ENCODE measurements around the gene TIMM23. TPM values are rescaled to one million over a fixed set of nuclear protein-coding genes. Genes with fewer than 3 reads are reported as not detected.

Gene TIMM23
- total and polyA plus RNA-seq, 2 of the 4 experiments (the other 2 are of a cell fraction): 82.4 to 86.2 TPM

DNA sequence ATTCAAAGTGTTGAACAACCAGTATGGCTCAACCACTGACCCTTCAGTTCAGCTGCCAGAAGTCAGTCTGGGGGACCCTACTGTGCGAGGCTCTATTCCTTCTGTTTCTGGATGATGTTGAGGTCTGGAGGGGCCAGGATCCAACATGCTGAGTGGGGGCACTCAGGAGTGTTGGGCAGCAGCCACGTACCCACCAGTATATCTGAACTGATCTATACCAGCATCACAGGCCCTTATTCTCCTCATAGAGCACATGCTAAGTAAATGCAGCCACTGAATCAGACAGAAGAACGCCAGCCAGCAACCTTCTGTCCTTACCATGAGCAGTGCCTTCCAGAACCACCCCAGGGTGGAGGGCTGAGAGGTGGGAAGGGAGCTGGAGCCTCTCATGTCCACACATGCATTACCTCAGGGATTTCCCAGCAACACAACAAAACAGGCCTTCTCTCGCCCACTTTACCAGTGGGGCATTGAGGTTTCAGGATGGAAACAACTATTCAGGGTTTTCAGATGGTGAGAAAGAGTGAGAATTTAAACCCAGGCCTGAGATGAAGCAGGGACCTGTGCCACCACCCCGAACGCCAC lies 80.6 kb downstream of the TIMM23 start:
- Histone ChIP-seq H2BK20ac (ENCODE audit: low read depth, low read length) (no peak overlapping the region), H2AK9ac (replicated peaks; ENCODE audit: low read depth, low read length, poor library complexity) (no peak overlapping the region), H3K23ac (ENCODE audit: low read depth, low read length) (no peak overlapping the region), H2AK5ac (ENCODE audit: low read depth, low read length) (no peak overlapping the region), H3K27ac (ENCODE audit: insufficient read depth, low read length) (no peak overlapping the region), H2BK120ac (ENCODE audit: low read depth, low read length) (no peak overlapping the region), H3K9ac (ENCODE audit: low read depth, low read length) (no peak overlapping the region), H3K36me3 (ENCODE audit: control insufficient read depth, insufficient read depth, low read length) (no peaks in the 10 kb centered on the region), H3K4ac (ENCODE audit: low read depth, low read length) (no peak overlapping the region), H3K27me3 (ENCODE audit: control insufficient read depth, insufficient read depth, low read length) (peaks cover 28% of the 10 kb centered on the region), H2BK5ac (ENCODE audit: low read depth, low read length, poor library complexity, severe bottlenecking) (no peak overlapping the region), H3K4me1 (ENCODE audit: control insufficient read depth, insufficient read depth, low read length) (no peaks in the 10 kb centered on the region), H3K18ac (ENCODE audit: low read depth, low read length) (no peak overlapping the region), H2AFZ (replicated peaks; ENCODE audit: low read length, poor library complexity) (no peak overlapping the region), H3K4me3 (ENCODE audit: insufficient read depth, low read depth, low read length) (no peak overlapping the region), H4K91ac (ENCODE audit: insufficient read depth, low read depth, low read length) (no peak overlapping the region), H3K9me1 (ENCODE audit: insufficient read depth, low read length) (no peaks in the 10 kb centered on the region), H3K9me3 (ENCODE audit: control insufficient read depth, insufficient read depth, low read length) (no peaks in the 10 kb centered on the region), H4K5ac (ENCODE audit: low read depth, low read length) (no peak overlapping the region), H3K4me2 (ENCODE audit: low read depth, low read length) (no peak overlapping the region), H4K8ac (ENCODE audit: low read depth in 2 of 2, low read length in 2 of 2) (no peak overlapping the region), H4K20me1 (ENCODE audit: insufficient read depth, low read length) (no peaks in the 10 kb centered on the region), H3K14ac (replicated peaks; ENCODE audit: low read depth, low read length) (no peak overlapping the region), H3K56ac (ENCODE audit: extremely low read depth, insufficient read depth, low read length) (no peak overlapping the region), H3K79me1 (ENCODE audit: low read depth in 1 of 2, low read length in 2 of 2) (no peaks in the 10 kb centered on the region), H2BK15ac (ENCODE audit: low read depth, low read length) (no peak overlapping the region)
- dilution Hi-C loops (cut with HindIII; ENCODE audit: low sequenced_read_pairs, unreplicated experiment): no loop called here
- CTCF ChIA-PET: interaction anchor here (0.5 kb wide), 1 partner anchor 13 kb away, joined by 3 read pairs; no protein-coding TSS in a partner anchor
- TF ChIP-seq RCOR1 (IDR thresholded peaks at IDR 0.05; ENCODE audit: insufficient replicate concordance, low read length): no peak
- TF ChIP-seq POLR2A (IDR thresholded peaks at IDR 0.05; ENCODE audit: low read depth, low read length): no peak
- TF ChIP-seq MAFK (IDR thresholded peaks at IDR 0.05; ENCODE audit: low read depth, low read length): no peak
- no peak for TF ChIP-seq RAD21 (IDR thresholded peaks at IDR 0.05; ENCODE audit: low read length)
- no peak for TF ChIP-seq MAZ (IDR thresholded peaks at IDR 0.05; ENCODE audit: borderline replicate concordance, low read depth, low read length)
- TF ChIP-seq CHD1 (IDR thresholded peaks at IDR 0.05; ENCODE audit: low read depth, low read length): no peak
- no peak for TF ChIP-seq CEBPB (IDR thresholded peaks at IDR 0.05; ENCODE audit: low read depth, low read length)
- no peak for TF ChIP-seq MXI1 (IDR thresholded peaks at IDR 0.05; ENCODE audit: borderline replicate concordance, low read depth, low read length)
- in situ Hi-C loops (cut with MboI; ENCODE audit: low sequenced_read_pairs): no loop called here
- intact Hi-C loops (cut with micrococcal nuclease): no loop called here
- POLR2A ChIA-PET (ENCODE audit: unreplicated experiment): no interaction called here
- BruUV-seq (replicated peaks): no TSS peak
- WGBS, 2 experiments (ENCODE audit: extremely low coverage in 2 of 2, insufficient read length in 1 of 2): no CpG with 5 or more reads among the region's 6 CpGs
- no peak for ATAC-seq (ENCODE audit: low read depth)
- no peak for DNase-seq

Small RNAs within 50 kb of the gene (microRNA-seq; reads per million reads assigned to microRNA genes)
- gene SNORA74C-1 (ENCODE audit: insufficient read depth, insufficient read length): not detected

Small RNAs within 50 kb of the gene (small RNA-seq; reads per million reads assigned to genes)
- gene SNORA74C-1: 0 reads per million in 5 experiments

Other genes starting within 250 kb of the TIMM23 start
- gene WASHC2C, start 245.2 kb upstream of the TIMM23 start, total RNA-seq (2012; rRNA removed): 27.2 and 45.3 TPM in 2 replicates
- gene WASHC2C, start 245.2 kb upstream of the TIMM23 start, polyA plus RNA-seq (2012; rRNA removed): 18.0 and 22.2 TPM in 2 replicates
- 1.8 and 1.9 TPM in 2 replicates for gene AGAP4, start 125.0 kb upstream of the TIMM23 start, total RNA-seq (2012; rRNA removed)
- gene AGAP4, start 125.0 kb upstream of the TIMM23 start, polyA plus RNA-seq (2012; rRNA removed): 6.7 and 6.8 TPM in 2 replicates
- gene NCOA4, start 58.1 kb downstream of the TIMM23 start, total RNA-seq (2012; rRNA removed): 188 and 202 TPM in 2 replicates
- 55.6 and 62.2 TPM in 2 replicates for gene NCOA4, start 58.1 kb downstream of the TIMM23 start, polyA plus RNA-seq (2012; rRNA removed)
- not detected in 2 replicates for gene MSMB, start 73.8 kb downstream of the TIMM23 start, total RNA-seq (2012; rRNA removed)
- gene MSMB, start 73.8 kb downstream of the TIMM23 start, polyA plus RNA-seq (2012; rRNA removed): not detected in 2 replicates